Nephron progenitor cell (in vitro differentiated cells): ENCODE data around the gene DBET.
"Not testable (repeated sequence)": the region's sequence is repeated elsewhere in the genome, so short reads cannot be mapped to it uniquely, and the experiment has no call there.

Source experiments
- DNase-seq: peaks from one replicate; pipeline ENCODE4 v3.0.0; 2021
- H3K27ac Mint-ChIP-seq: 2 replicates; pipeline ENCODE4 v1.8.0; 2021; ENCODE audit warnings: mild to moderate bottlenecking, moderate library complexity, mixed read lengths
- H3K27me3 Mint-ChIP-seq: 2 replicates; pipeline ENCODE4 v1.8.0; 2021; ENCODE audit warnings: mild to moderate bottlenecking, low read depth, mixed read lengths; ENCODE audit not compliant: poor library complexity
- H3K36me3 Mint-ChIP-seq: 2 replicates; pipeline ENCODE4 v1.8.0; 2021; ENCODE audit warnings: low read depth, mixed read lengths
- H3K4me1 Mint-ChIP-seq: 2 replicates; pipeline ENCODE4 v1.8.0; 2021; ENCODE audit warnings: mixed read lengths
- H3K4me3 Mint-ChIP-seq: 2 replicates; pipeline ENCODE4 v1.8.0; 2021; ENCODE audit warnings: mild to moderate bottlenecking, moderate library complexity, mixed read lengths
- H3K9me3 Mint-ChIP-seq: 2 replicates; pipeline ENCODE4 v1.8.0; 2021; ENCODE audit warnings: mild to moderate bottlenecking, moderate library complexity, mixed read lengths

The DBET gene

GRCh38 chr4:190040873-190041272, 23.4 kb upstream of the DBET start:
- H3K27ac Mint-ChIP-seq, DNase-seq, H3K4me3 Mint-ChIP-seq, H3K27me3 Mint-ChIP-seq, H3K4me1 Mint-ChIP-seq, H3K36me3 Mint-ChIP-seq: not testable (repeated sequence)
- H3K9me3 Mint-ChIP-seq, result peaks cover 15% of the 10 kb centered on the region

GRCh38 chr4:190047627-190048026, 16.7 kb upstream of the DBET start:
- H3K27ac Mint-ChIP-seq, H3K4me1 Mint-ChIP-seq, DNase-seq, H3K27me3 Mint-ChIP-seq, H3K9me3 Mint-ChIP-seq, H3K36me3 Mint-ChIP-seq, H3K4me3 Mint-ChIP-seq: not testable (repeated sequence)

GRCh38 chr4:190049378-190050239, 14.7 kb upstream of the DBET start:
- H3K27ac Mint-ChIP-seq, H3K4me3 Mint-ChIP-seq, DNase-seq, H3K27me3 Mint-ChIP-seq, H3K4me1 Mint-ChIP-seq, H3K36me3 Mint-ChIP-seq: not testable (repeated sequence)
- peaks cover 13% of the 10 kb centered on the region for H3K9me3 Mint-ChIP-seq

DNA sequence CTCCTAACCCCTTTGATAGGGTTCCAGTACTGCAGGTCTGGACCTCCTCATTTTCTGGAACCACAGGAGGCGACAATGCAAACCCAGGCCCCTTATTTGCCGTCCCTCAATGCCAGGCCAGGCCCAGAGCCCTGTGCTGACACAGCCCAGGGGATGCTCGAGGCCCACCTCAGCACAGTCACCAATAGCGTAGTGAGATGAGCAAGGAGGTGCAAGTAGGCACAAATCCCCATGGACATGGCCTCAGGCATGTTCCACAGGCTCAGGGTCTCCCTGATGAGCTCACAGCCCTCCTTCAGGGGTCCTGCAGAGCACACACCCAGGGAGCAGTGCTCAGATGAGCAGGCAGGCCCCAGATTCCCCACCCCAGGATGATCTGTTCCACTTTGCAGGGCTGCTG, 5.3 kb upstream of the DBET start:
- not testable (repeated sequence) for H3K4me1 Mint-ChIP-seq, H3K4me3 Mint-ChIP-seq, H3K27ac Mint-ChIP-seq, DNase-seq, H3K36me3 Mint-ChIP-seq, H3K27me3 Mint-ChIP-seq
- peaks cover 13% of the 10 kb centered on the region for H3K9me3 Mint-ChIP-seq

DNA sequence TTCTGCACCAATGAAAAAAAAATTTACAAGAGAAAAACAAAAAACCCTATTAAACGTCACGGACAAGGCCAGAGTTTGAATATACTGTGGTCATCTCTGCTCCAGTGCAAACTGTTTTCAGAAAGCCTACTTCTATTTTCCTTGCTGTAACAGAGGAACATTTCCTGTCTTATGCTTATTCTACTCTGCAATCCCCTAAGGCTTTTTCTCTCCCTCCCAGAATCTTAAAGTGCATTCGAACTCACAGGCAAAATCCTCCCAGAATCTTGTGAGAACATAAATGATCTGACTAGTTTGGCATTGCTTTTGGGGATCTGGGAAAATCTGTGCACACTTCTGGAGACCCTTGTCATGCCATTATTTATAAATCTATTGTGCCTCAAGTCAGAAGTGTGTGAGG, 503 bp downstream of the DBET start:
- H3K36me3 Mint-ChIP-seq, H3K27ac Mint-ChIP-seq, H3K4me1 Mint-ChIP-seq, H3K27me3 Mint-ChIP-seq, DNase-seq, H3K4me3 Mint-ChIP-seq: not testable (repeated sequence)
- peaks cover 21% of the 10 kb centered on the region for H3K9me3 Mint-ChIP-seq

- not testable (repeated sequence) for H3K4me1 Mint-ChIP-seq, H3K4me3 Mint-ChIP-seq, H3K36me3 Mint-ChIP-seq, DNase-seq, H3K27me3 Mint-ChIP-seq, H3K27ac Mint-ChIP-seq
- H3K9me3 Mint-ChIP-seq, result peaks cover 14% of the 10 kb centered on the region
Measured at GRCh38 chr4:190068351-190068750, 4.0 kb downstream of the DBET start.

DNA sequence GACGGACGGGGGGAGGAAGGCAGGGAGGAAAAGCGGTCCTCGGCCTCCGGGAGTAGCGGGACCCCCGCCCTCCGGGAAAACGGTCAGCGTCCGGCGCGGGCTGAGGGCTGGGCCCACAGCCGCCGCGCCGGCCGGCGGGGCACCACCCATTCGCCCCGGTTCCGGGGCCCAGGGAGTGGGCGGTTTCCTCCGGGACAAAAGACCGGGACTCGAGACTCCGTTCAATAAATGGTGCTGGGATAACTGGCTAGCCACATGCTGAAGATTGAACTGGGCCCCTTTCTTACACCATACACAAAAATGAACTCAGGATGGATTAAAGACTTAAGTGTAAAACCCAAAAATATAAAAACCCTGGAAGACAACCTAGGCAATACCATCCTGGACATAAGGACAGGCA, 28.8 kb downstream of the DBET start:
- H3K36me3 Mint-ChIP-seq, H3K4me3 Mint-ChIP-seq, H3K4me1 Mint-ChIP-seq, DNase-seq, H3K9me3 Mint-ChIP-seq, H3K27ac Mint-ChIP-seq, H3K27me3 Mint-ChIP-seq: not testable (repeated sequence)

- H3K36me3 Mint-ChIP-seq, H3K27me3 Mint-ChIP-seq, DNase-seq, H3K9me3 Mint-ChIP-seq, H3K27ac Mint-ChIP-seq, H3K4me1 Mint-ChIP-seq, H3K4me3 Mint-ChIP-seq: not testable (repeated sequence)
Measured at GRCh38 chr4:190094031-190094430, 29.7 kb downstream of the DBET start.

DNA sequence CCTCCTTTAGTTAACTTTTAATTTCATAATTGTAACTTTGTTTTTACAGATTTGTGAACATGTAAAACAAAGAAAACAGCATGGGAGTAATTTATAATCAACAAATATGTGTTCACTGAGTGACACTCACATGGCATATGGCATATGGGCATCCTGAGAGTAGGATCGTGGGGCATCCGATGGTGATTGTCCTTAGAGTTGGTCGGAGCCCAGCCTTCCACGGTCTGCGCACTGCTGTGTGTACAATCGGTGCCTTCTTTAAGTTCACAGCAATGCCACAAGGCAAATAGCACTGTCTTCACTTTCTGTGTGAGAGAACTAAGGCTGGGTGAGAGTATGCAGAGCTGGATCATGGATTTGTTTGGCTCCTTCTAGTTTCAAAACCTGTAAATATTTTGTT, 31.0 kb downstream of the DBET start:
- not testable (repeated sequence) for DNase-seq, H3K4me1 Mint-ChIP-seq, H3K27ac Mint-ChIP-seq, H3K4me3 Mint-ChIP-seq, H3K36me3 Mint-ChIP-seq, H3K9me3 Mint-ChIP-seq, H3K27me3 Mint-ChIP-seq

GRCh38 chr4:190099605-190100004, 35.3 kb downstream of the DBET start:
- not testable (repeated sequence) for H3K4me3 Mint-ChIP-seq, H3K4me1 Mint-ChIP-seq, H3K36me3 Mint-ChIP-seq, H3K27me3 Mint-ChIP-seq, H3K27ac Mint-ChIP-seq, H3K9me3 Mint-ChIP-seq, DNase-seq

DNA sequence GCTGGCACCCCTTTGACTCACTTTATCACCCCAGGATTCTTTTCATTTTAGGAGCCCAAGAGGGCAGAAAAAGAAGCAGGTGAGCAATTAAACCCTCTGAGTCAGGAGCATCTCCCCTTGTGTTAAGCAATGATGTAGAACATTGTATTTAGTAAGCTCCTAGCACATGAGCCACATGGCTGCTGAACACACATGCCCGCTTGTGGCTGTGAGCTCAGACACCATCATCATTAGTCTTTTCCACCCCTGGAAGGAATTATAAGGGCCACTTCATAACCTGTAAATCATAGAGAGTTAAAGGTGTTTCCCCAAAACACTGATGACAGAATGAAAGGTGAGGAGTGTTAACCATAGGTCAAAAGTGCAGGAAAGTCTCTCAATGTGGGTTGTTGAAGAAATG, 37.2 kb downstream of the DBET start:
- H3K36me3 Mint-ChIP-seq, H3K27me3 Mint-ChIP-seq, H3K9me3 Mint-ChIP-seq, H3K27ac Mint-ChIP-seq, H3K4me1 Mint-ChIP-seq, DNase-seq, H3K4me3 Mint-ChIP-seq: not testable (repeated sequence)

DNA sequence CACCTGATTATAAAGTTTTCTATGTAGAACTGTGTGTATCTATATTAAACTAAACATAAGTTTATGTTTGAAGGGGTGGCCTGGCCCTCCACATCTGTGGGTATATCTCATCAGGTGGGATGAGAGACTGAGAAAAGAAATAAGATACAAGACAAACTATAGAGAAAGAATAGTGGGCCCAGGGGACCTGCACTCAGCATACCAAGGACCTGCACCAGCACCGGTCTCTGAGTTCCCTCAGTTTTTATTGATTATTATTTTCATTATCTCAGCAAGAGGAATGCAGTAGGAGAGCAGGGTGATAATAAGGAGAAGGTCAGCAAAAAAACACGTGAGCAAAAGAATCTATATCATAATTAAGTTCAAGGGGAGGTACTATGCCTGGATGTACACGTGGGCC, 41.9 kb downstream of the DBET start:
- not testable (repeated sequence) for H3K36me3 Mint-ChIP-seq

DNA sequence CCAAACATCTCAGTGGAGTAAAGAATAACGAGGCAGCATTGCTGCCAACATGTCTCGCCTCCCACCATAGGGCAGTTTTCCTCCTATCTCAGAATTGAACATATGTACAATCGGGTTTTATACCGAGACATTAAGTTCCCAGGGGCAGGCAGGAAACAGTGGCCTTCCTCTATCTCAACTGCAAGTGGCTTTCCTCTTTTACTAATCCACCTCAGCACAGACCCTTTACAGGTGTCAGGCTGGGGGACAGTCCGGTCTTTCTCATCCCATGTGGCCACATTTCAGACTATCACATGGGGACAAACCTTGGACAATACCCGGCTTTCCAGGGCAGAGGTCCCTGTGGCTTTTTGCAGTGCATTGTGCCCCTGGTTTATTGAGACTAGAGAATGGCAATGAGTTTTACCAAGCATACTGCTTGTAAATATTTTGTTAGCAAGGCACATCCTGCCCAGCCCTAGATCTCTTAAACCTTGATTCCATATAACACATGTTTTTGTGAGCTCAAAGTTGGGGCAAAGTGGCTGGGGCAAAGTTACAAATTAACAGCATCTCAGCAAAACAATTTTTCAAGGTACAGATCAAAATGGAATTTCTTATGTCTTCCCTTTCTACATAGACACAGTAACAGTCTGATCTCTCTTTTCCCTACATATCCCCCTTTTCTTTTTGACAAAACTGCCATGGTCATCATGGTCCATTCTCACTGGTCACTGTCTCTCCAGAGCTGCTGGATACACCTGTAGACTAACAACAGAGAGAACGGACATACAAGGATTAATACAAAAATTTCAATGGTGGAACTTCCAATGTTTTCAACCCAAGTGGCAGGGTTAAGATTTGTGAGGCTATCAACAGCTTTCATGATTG, 42.5 kb downstream of the DBET start:
- not testable (repeated sequence) for H3K27me3 Mint-ChIP-seq, H3K36me3 Mint-ChIP-seq, H3K27ac Mint-ChIP-seq, DNase-seq, H3K9me3 Mint-ChIP-seq, H3K4me1 Mint-ChIP-seq, H3K4me3 Mint-ChIP-seq

More for the DNA sequence above, 41.9 kb downstream of the DBET start:
- DNase-seq, H3K4me1 Mint-ChIP-seq, H3K27ac Mint-ChIP-seq, H3K4me3 Mint-ChIP-seq, H3K9me3 Mint-ChIP-seq, H3K27me3 Mint-ChIP-seq: not testable (repeated sequence)

DNA sequence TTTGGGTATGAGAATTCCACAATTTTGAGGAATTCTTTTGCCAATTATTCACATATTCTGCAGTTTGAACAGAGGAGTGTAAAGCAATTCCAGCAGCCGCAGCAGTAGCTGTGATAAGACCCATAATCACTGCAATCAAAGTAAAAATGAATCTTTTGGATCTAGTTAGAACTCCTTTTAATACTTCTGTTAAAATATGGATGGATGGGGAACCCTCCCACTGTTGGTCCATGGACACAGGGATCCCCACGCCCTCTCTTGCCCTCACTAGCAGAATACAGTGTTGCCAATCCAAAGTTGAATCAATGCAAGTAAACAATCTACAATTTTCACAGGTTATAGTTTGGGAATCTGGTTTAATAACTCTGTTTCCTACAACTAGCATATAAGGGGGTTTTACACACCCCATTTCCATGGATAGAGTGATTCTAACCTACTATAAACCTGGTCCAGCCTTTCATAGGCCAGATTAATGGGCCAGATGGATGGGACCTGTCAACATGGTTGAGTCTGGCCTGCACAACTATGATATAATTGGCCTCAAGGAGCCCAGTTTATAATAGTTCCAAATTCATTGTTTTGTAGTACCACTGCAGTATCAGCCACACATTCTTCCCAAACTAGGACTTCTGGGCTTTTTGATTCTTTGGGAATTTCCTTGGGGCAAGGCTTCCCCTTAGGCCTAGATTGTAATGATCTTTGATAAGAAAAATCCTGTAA, 43.6 kb downstream of the DBET start:
- H3K27me3 Mint-ChIP-seq, H3K4me1 Mint-ChIP-seq, H3K9me3 Mint-ChIP-seq, H3K36me3 Mint-ChIP-seq, H3K4me3 Mint-ChIP-seq, DNase-seq, H3K27ac Mint-ChIP-seq: not testable (repeated sequence)
